GM06990 (cell line): ENCODE data around the gene RAD9B.

ENCODE experiments used
- DNase-seq: peaks from one replicate; pipeline ENCODE4 v3.0.0-alpha.2; 2011; ENCODE audit not compliant: insufficient read length; ENCODE audit errors: extremely low read depth
- H3K27me3 ChIP-seq: replicated peaks from 2 replicates; pipeline ENCODE4 v1.6.0; 2011; ENCODE audit warnings: low read length; ENCODE audit not compliant: control insufficient read depth, insufficient read depth
- H3K36me3 ChIP-seq: 2 replicates; pipeline ENCODE4 v1.5.1; 2011; ENCODE audit warnings: low read length; ENCODE audit not compliant: control insufficient read depth, insufficient read depth
- H3K4me3 ChIP-seq: replicated peaks from 2 replicates; pipeline ENCODE4 v1.5.1; 2011; ENCODE audit warnings: low read depth, mild to moderate bottlenecking, control low read depth, low read length
- CTCF ChIP-seq: IDR thresholded peaks from 2 replicates; pipeline ENCODE4 v1.5.1; 2011; ENCODE audit warnings: low read length, control low read depth, mild to moderate bottlenecking, inconsistent platforms; ENCODE audit not compliant: insufficient read depth, poor library complexity, severe bottlenecking

RAD9B gene

GRCh38 chr12:110532644-110533043, 30.5 kb downstream of the RAD9B start:
- Histone ChIP-seq H3K4me3 (no peak overlapping the region), H3K36me3 (peaks cover 8% of the 10 kb centered on the region), H3K27me3 (no peaks in the 10 kb centered on the region)
- DNase-seq = no peak
- no peak for TF ChIP-seq CTCF

- no peak for TF ChIP-seq CTCF
- peaks cover 12% of the 10 kb centered on the region for H3K36me3 ChIP-seq
- no peak overlapping the region for H3K4me3 ChIP-seq
- no peak for DNase-seq
- no peaks in the 10 kb centered on the region for H3K27me3 ChIP-seq
These were observed 31.5 kb downstream of the RAD9B start for GRCh38 chr12:110533607-110534006.

GRCh38 chr12:110534811-110535210, 32.7 kb downstream of the RAD9B start:
- TF ChIP-seq CTCF = no peak
- Histone ChIP-seq H3K36me3 (peaks cover 10% of the 10 kb centered on the region), H3K4me3 (no peak overlapping the region), H3K27me3 (no peaks in the 10 kb centered on the region)
- no peak for DNase-seq

GRCh38 chr12:110536834-110537604, 34.9 kb downstream of the RAD9B start:
- TF ChIP-seq CTCF = no peak
- no peaks in the 10 kb centered on the region for H3K27me3 ChIP-seq
- DNase-seq = no peak
- H3K4me3 ChIP-seq = no peak overlapping the region
- peaks cover 10% of the 10 kb centered on the region for H3K36me3 ChIP-seq

- Histone ChIP-seq H3K27me3 (no peaks in the 10 kb centered on the region), H3K4me3 (no peak overlapping the region), H3K36me3 (peaks cover 10% of the 10 kb centered on the region)
- no peak for DNase-seq
- TF ChIP-seq CTCF = no peak
These were observed 35.7 kb downstream of the RAD9B start for GRCh38 chr12:110537605-110538409.
